ENCODE measurements around the gene RHBDL3. TPM values are rescaled to one million over a fixed set of nuclear protein-coding genes. Genes with fewer than 3 reads are reported as not detected.
A peak's percentile ranks its signal among the peaks of the same experiment; 100 is the strongest.

Gene RHBDL3
- total RNA-seq, 2 donors from 2014 or later: 0.63 TPM; not detected in 1

DNA sequence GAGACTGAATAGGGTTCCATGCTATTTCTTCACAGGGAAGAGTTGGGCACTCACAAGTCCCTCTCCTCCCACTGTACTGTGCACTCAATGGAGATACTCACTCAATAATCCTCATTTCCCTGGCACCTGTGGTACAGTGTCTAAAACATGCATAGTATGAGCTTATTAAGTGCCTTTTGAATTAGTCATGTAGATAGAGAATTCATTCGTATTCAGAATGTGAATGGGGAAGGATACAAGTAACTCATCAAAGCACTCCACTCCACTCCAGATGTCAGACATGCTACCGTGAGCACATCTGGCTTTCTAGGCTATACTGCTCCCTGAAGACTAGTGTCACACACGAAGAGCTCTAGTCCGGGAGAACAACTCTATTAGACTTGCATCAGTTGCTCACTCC, 70.1 kb downstream of the RHBDL3 start:
- DNase-seq (ENCODE audit: low spot score) (no peak), ATAC-seq (ENCODE audit: insufficient number of reproducible peaks, low FRiP score, low read depth) (no peak)
- H3K4me1 ChIP-seq (ENCODE audit: control insufficient read depth in 1 of 2, low read depth in 2 of 2): peaks cover 0 to 1% of the 10 kb centered on the region in 2 donors
- no peaks in the 10 kb centered on the region for H3K27me3 ChIP-seq (replicated peaks; ENCODE audit: insufficient read depth)
- peaks cover 22% of the 10 kb centered on the region for H3K36me3 ChIP-seq
- no peak overlapping the region for H3K27ac ChIP-seq
- TF ChIP-seq, protein P1, sequence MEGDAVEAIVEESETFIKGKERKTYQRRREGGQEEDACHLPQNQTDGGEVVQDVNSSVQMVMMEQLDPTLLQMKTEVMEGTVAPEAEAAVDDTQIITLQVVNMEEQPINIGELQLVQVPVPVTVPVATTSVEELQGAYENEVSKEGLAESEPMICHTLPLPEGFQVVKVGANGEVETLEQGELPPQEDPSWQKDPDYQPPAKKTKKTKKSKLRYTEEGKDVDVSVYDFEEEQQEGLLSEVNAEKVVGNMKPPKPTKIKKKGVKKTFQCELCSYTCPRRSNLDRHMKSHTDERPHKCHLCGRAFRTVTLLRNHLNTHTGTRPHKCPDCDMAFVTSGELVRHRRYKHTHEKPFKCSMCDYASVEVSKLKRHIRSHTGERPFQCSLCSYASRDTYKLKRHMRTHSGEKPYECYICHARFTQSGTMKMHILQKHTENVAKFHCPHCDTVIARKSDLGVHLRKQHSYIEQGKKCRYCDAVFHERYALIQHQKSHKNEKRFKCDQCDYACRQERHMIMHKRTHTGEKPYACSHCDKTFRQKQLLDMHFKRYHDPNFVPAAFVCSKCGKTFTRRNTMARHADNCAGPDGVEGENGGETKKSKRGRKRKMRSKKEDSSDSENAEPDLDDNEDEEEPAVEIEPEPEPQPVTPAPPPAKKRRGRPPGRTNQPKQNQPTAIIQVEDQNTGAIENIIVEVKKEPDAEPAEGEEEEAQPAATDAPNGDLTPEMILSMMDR (IDR thresholded peaks at IDR 0.05): no peak
- H3K4me3 ChIP-seq: no peak overlapping the region
- no peaks in the 10 kb centered on the region for H3K9me3 ChIP-seq

DNA sequence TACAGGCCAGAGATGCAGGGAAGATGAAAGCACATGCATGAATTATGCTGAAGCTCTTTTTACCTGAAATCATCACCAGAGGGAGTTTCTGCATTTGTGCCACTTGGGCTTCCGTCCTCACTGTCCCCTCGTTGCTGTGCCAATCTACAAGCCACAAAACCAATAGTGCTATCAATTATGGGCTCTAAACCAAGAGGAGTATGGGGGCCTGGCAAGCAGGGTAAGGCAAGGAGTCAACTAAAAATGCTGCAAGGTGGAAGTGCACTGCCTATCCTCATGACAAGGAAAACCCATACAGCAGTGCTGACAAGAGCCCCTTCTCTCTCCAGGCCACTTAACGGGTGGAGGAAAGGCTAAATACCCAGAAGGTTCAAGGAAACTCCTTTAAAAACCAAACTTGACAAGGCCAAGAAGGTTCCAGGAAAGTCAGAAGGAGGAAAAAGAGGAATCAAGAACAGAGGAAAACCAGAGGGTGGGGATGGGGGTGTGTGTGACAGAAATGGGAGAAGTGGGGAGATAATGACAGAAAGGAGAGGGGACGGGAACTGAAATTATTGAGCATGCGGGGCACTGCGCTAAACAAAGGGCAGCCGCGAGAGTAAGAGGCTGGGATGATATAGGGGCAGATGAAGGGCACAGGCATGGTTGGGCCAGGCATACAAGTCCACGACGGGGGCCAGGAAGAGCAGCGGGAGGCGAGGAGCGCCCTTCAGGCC, 75.7 kb downstream of the RHBDL3 start:
- Histone ChIP-seq H3K36me3 (peaks cover 6% of the 10 kb centered on the region), H3K4me3 (peak overlapping the region; percentile 88), H3K4me1 (ENCODE audit: control insufficient read depth in 1 of 2, low read depth in 2 of 2) (peaks cover 12 to 20% of the 10 kb centered on the region in 2 donors), H3K27me3 (replicated peaks; ENCODE audit: insufficient read depth) (no peaks in the 10 kb centered on the region), H3K9me3 (no peaks in the 10 kb centered on the region), H3K27ac (peak overlapping the region; percentile 55 to 82)
- TF ChIP-seq, protein P1 (IDR thresholded peaks at IDR 0.05): no peak
- no peak for ATAC-seq (ENCODE audit: insufficient number of reproducible peaks, low FRiP score, low read depth)
- no peak for DNase-seq (ENCODE audit: low spot score)

DNA sequence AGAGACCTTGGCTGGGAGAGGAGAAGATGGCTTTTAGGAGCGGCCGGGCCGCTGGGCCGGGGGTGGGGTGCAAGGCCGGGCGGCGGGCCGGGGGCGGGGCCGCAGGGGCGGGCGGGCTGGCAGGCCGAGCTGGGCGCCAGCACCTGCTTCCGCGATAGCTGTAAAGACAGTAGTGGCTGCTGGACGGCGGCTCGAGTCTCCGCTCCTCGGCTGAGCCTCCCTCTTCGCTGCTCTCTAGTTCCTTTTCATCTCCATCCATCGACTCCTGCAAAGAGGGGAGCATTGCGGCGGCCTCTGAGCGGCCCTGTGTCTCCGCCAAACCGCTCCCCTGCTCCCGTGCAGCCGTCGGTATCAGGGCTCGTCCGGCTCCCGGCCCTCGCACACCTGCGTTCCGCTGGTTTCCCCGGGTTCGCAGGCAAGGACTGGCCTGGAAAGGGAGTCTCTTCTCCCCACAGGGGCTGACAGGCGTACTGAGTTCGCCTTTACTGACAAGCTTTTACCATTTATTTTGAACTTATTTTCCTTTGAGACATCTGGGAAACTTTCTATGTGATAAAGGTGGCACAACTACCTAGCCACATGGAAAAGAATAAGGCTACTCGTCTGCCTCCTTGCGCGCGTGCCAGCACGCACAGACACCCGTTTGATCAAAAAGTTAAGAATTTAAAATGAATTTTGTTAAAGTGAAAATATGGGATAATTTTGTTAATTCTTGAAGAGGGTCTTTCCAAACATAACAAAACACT, 76.4 kb downstream of the RHBDL3 start, which contains the start of gene C17orf75:
Gene C17orf75, minus strand, starts transcription at position 317 of the 746 bp plus-strand sequence. Its CDS starts 34 bp downstream, at position 283.
- H3K27me3 ChIP-seq (replicated peaks; ENCODE audit: insufficient read depth): no peaks in the 10 kb centered on the region
- peaks cover 6% of the 10 kb centered on the region for H3K36me3 ChIP-seq
- TF ChIP-seq, protein P1 (IDR thresholded peaks at IDR 0.05): no peak
- H3K4me1 ChIP-seq (ENCODE audit: control insufficient read depth in 1 of 2, low read depth in 2 of 2): peaks cover 12 to 20% of the 10 kb centered on the region in 2 donors
- no peaks in the 10 kb centered on the region for H3K9me3 ChIP-seq
- DNase-seq (ENCODE audit: low spot score) (no peak), ATAC-seq (ENCODE audit: insufficient number of reproducible peaks, low FRiP score, low read depth) (peak; percentile 69)
- peak within 1 kb of the TSS; percentile 73 to 82 for H3K27ac ChIP-seq
- peak within 1 kb of the TSS; percentile 88 for H3K4me3 ChIP-seq

DNA sequence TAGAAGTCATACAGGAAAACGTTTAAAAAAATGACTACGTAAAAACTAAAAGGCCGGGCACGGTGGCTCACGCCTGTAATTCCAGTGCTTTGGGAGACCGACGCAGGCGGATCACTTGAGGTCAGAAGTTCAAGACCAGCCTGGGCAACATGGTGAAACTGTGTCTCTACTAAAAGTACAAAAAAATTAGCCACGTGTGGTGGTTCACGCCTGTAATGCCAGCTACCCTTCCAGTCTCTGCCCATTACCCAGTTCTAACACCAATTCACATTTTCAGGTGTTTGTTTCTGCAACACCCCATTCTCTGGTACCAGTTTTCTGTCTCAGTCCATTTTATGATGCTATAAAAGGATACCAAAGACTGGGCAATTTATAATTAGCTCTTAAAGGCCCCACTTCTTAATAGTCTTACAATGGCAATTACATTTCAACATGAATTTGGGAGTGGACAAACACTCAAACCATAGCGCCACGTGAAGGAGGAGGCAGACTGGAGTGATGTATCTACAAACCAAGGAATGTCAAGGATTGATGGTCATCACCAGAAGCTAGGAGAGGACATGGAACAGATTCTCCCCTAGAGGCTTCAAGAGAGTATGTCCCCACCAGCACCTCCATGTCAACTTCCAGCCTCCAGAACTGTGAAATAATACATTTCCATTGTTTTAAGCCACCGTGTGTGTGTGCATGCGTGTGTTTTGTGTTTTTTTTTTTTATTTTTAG, 77.1 kb downstream of the RHBDL3 start:
- Histone ChIP-seq H3K9me3 (no peaks in the 10 kb centered on the region), H3K27ac (peak overlapping the region; percentile 73 to 82), H3K36me3 (peaks cover 3% of the 10 kb centered on the region), H3K4me1 (ENCODE audit: control insufficient read depth in 1 of 2, low read depth in 2 of 2) (peaks cover 12 to 20% of the 10 kb centered on the region in 2 donors), H3K27me3 (replicated peaks; ENCODE audit: insufficient read depth) (no peaks in the 10 kb centered on the region), H3K4me3 (peak overlapping the region; percentile 88)
- DNase-seq (ENCODE audit: low spot score) (no peak), ATAC-seq (ENCODE audit: insufficient number of reproducible peaks, low FRiP score, low read depth) (no peak)
- TF ChIP-seq, protein P1 (IDR thresholded peaks at IDR 0.05): no peak
